GM18507 (cell line): ENCODE data around the gene DAG1.
"Not testable (repeated sequence)": the region's sequence is repeated elsewhere in the genome, so short reads cannot be mapped to it uniquely, and the experiment has no call there.

Source experiments
- DNase-seq: peaks from one replicate; pipeline ENCODE4 v3.0.0; 2011; ENCODE audit warnings: low read depth; ENCODE audit not compliant: insufficient read length; ENCODE audit errors: extremely low spot score
- FAIRE-seq: peaks from 2 replicates; lab custom pipeline; 2011; peaks lifted over from hg19 to GRCh38; lab: Jason Lieb, UNC

Gene DAG1

DNA sequence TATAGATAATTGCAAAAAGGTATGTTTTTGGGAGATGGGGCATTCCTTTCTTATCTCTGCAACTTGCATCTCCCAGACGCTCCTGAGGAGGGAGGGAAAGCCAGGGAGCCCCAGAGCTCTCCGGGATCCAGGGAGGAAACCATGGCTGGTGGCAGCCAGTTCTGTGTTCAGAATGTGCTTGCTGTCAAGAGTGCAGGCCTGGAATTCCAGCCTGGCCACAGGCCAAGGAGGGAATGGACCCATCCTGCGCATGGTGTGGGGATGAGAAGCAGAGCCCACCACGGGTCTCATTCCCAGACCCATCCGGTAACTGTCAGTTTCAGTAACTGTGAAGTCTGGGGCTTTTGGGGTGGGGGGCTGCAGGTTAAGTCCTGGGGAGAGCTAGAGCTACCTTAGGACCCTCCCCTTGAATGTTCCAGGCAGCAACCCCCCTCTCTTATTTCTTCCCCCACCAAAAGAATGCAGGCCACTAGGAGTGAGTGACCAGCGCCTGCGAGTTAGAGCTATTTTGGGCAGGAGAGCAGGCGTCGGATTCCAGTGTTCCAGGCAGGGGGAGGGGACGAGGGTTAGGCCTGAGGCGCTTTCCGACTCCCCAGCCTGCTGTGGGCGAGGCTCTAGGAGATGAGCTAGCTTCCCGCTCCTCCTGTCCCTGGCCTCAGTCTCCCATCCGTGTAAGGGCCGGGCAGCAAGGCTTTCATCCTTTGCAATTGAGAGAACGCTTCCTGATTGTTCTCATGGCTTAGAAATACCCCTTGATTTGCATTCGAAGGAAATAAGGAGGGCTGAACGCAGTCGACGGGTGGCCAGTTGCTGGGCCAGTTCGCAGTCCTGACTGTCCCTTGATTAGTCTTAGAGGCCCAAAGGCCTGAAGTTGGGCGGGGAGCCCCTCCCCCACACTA is 781 bp upstream of the DAG1 start:
- FAIRE-seq: no peak
- DNase-seq: no peak

DNA sequence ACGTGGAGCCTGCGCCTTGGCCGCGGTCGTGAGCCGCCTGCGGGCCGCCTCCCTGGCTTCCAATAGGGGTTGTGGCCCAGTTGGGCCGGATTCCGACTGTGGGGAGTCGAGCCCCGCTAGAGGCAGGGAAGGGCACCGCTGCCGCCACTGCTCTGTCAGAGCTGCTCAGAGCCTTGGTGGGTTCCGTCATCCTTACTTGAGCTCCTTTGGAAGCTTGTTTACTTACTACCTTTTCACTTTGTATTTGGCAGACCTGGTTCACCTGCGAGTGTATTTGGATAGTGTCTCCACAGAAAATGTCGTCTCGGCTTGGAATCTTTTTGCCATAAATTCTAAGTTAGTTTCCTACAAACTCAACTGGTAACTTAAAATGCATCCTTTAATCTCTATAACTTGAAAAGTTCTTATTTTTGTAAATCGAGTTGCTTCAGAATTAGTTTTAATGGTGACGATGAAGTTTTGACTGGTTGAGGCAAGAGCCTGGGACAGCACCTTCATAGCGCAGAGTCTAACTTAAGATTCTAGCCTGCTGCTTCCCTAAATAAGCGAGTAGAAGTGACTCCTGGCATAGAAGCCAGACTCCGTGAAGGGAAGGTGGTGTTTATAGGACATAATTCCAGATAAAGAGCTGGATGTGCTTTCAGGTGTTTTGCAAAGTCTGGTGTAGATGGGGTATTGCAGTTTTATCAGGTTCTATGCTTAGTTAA is 800 bp downstream of the DAG1 start:
- DNase-seq (no peak), FAIRE-seq (peak; percentile 51)

DNA sequence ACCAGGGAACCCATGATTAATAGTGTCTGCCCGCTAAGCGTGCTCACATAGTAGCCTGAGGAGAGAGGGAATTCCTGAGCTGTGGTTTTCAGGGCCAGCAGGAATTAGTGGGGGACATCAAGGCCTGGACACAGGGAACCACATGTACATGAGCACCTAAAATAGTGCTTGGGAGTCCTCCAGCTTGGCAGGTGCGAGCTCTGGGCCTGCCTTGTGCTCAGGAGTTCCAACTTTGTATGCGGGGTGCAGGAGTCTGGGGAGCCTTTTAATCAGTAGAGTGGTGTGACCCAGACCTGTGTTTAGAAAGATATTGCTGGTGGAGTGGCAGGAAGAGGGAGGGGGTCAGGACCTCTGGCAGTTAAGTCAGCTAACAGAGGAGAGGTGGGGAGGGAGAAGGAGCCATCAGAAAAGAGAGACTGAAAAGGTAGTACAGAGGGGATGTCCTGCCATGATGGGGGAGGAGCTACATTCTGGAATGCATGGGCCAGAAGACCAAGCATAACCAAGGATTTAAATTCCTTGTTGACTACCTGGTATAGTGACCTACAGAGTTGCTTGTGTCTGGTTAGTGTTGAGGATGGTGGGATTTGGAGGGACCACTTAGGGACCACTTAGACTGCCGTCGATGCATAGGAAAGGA is 1.9 kb downstream of the DAG1 start:
- DNase-seq (no peak), FAIRE-seq (no peak)

DNA sequence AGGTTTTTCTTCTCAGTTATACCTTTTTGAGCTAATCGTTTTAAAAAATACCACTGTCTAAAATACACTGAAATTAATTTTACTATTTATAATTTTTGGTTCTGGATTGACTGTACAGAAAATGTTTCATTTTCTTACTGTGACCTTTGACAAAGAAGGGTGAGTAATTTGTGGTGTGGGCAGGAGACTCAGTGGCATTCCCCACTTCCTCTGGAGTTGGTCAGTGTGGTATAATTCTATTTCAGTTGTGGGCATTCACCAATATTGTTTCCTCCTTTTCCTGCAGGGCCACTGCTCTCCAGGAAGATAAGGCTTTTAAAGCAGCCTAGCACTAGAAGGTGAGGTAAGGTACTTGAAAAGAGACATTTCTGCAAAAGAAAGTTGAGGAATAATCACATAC is 6.5 kb downstream of the DAG1 start:
- DNase-seq (no peak), FAIRE-seq (peak; percentile 62)

DNA sequence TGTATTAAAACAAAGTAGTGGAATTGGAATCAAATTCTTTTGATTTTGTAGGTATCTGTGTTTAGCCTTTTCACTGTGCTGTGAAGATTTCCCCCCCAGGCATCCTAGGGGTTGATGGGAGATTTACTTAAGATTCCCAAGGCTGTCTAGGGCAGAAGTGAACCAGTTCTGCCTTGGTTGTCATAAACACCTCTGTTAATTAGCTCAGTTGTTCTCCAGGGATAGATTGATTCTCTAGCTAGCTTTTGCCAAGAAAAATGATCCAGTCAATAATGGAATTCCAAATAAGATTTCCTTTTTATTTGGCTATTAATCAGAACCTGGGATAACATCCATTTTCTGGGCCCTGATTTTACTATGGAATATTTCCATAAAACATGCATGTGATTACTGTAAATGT is 12.7 kb downstream of the DAG1 start:
- FAIRE-seq (no peak), DNase-seq (no peak)

DNA sequence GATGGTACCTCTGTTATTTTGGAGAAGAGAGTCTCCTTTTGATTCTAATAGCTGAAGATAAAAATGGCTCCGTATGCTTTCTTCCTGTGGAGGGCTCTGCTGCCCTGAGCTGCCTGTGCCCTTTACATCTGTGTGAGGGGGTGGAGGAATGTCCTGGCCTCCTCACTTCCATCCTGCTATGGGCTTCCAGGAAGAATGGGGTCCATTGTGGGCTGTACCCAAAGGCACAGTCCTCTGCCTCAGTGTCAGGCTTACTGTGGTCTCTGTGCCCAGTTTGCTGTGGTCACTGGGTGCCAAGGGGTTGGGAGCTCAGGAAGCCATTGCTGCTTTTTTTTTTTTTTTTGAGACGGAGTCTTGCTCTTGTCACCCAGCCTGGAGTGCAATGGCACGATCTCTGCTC is 14.4 kb downstream of the DAG1 start:
- FAIRE-seq (no peak), DNase-seq (no peak)

DNA sequence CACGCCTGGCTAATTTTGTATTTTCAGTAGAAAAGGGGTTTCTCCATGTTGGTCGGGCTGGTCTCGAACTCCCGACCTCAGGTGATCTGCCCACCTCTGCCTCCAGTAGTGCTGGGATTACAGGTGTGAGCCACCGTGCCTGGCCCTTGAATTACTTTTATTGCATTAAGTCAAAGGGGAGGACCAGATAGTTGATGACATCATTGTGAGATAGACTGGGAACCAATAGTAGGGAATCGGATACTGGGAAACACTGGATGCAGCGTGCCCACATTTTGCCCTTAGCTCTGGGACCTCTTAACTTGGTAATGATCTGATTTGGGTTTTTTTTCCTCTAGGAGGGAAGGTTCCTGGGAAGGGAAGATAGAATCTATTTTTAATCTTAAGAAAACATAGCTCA is 19.2 kb downstream of the DAG1 start:
- FAIRE-seq (no peak), DNase-seq (no peak)

DNA sequence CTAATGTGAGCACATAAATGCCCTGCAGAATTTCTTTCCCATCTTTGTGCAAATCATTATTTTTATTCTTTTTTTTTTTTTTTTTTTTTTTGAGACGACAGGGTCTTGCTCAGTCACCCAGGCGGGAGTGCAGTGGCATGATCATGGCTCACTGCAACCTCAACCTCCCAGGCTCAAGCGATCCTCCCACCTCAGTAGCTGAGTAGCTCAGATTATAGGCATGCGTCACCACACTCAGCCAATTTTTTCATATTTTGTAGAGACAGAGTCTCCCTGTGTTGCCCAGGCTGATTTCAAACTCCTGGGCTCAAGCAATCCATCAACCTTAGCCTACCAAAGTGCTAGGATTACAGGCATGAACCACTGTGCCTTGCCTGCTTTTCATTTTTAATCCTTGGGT is 22.9 kb downstream of the DAG1 start:
- no peak for FAIRE-seq
- DNase-seq: no peak

DNA sequence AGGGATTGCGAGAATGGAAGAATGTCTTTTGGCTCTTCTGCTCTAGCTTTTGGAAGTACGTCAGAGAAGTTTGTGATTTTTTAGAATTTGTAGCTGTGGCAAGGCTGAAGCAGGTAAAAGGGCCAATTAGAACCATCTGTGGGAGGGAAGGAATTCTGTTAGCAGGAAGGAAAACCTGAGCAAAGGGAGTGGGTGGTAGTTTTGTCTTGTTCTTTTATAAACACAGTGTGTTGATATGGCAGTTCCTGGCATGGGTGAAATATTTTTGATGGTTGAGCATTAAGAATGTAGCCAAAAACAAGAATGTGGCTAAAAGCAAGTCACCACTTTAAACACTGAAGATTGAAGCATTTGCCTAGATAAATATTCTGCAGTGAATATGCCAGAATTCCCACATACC is 23.8 kb downstream of the DAG1 start:
- FAIRE-seq (no peak), DNase-seq (no peak)

DNA sequence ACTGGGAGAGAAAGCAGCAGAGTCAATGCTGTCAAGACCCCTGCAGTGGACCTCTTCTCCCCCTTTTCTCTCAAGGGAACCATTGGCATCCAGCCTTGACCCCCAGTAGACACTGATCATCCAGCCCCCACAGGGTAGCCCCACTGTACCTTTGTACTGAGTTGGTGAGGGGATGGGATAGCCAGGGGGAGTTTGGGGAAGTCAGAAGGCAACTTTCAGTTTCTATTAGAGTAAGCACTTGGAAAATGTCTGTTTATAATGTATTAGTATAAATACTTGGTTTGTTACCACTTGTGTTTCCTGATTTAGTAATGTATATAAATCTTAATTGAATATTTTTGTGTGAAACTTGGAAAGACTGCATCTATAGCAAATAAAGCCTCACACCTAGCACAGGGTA is 25.0 kb downstream of the DAG1 start:
- DNase-seq (no peak), FAIRE-seq (no peak)

DNA sequence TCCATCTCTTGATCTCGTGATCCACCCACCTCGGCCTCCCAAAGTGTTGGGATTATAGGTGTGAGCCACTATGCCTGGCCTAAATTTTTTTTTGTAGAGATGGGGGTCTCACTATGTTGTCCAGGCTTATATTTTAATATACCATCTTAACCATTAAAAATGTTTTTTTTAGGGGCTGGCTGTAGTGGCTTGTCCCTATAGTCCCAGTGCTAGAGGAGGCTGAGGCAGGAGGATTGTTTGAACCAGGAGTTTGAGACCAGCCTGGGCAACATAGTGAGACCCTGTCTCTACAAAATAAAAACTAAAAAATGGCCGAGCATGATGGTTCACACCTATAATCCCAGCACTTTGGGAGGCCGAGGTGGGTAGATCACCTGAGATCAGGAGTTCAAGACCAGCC is 26.8 kb downstream of the DAG1 start:
- FAIRE-seq: not testable (repeated sequence)

DNA sequence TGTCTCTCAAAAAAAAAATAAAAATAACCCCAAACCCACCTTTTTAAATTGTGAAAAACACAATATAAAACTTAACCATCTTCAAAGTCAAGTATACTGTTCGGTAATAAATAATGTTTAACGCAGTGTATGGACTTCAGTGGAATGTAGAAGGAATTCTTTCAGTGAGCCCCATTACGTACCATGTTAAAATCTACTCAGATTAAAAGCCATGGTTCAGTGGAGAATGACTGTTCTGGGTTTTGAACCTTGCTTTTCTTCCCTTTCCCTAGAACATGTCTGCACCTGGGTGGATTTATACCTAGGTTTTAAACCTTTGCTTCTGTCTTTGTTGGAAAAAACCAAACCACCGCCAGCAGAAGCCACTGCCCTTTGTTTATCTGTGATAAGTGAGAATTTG is 27.5 kb downstream of the DAG1 start:
- FAIRE-seq (no peak), DNase-seq (no peak)

More for the DNA sequence above, 26.8 kb downstream of the DAG1 start:
- DNase-seq: not testable (repeated sequence)

DNA sequence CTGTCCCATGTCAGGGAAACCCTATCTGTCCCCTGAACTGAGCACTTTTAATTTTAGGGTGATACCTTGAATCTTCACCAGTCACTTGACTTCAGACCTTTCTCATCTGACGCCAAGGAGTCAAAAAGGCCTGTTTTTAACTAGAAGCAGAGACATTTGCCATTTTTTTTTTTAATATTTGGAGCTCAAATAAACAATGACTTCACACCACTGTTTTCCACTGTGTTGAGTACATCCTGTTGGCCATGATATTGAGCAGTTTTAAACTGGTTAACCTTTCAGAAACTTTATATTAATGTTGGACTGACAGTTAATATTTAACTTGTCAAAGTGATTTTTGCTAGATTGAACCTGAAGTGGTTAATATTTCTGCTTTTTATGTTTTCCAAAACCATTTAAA is 28.2 kb downstream of the DAG1 start:
- DNase-seq (no peak), FAIRE-seq (no peak)

DNA sequence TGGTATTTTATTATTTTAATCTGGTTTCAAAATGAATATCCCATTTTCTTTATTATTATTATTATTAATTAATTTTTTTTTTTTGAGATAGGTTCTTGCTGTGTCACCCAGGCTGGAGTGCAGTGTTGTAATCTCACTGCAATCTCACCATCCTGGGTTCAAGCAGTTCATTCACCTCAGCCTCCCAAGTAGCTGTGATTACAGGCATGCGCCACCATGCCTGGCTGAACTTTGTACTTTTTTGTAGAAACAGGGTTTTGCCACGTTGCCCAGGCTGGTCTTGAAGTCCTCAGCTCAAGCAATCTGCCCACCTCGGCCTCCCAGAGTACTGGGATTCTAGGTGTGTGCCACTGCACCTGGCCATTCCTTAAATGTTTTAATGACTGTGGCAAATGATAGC is 28.6 kb downstream of the DAG1 start:
- no peak for FAIRE-seq

DNA sequence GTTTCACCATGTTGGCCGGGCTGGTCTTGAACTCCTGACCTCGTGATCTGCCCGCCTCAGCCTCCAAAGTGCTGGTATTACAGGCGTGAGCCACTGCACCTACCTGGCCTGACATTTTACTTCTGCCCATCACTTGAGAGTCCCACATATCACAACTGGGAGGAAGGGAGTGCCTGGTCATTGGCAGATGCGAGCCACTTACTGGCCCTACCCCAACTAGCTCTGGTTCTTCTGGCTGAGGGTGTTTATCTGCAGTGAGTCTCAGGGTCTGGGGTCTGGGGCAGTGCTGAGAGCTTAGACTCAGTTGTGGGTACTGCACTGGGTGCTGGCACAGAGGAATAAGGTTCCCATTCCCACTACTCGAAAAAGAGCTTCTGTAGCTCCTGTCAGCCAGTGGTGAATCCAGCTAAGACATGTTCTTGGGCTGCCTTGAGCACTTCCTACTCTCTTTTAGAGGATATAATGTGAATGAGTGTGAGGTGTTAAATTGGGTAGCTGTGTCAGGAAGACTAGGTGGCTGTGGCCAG is 30.2 kb downstream of the DAG1 start:
- no peak for FAIRE-seq

More for the DNA sequence above, 28.6 kb downstream of the DAG1 start:
- no peak for DNase-seq

DNA sequence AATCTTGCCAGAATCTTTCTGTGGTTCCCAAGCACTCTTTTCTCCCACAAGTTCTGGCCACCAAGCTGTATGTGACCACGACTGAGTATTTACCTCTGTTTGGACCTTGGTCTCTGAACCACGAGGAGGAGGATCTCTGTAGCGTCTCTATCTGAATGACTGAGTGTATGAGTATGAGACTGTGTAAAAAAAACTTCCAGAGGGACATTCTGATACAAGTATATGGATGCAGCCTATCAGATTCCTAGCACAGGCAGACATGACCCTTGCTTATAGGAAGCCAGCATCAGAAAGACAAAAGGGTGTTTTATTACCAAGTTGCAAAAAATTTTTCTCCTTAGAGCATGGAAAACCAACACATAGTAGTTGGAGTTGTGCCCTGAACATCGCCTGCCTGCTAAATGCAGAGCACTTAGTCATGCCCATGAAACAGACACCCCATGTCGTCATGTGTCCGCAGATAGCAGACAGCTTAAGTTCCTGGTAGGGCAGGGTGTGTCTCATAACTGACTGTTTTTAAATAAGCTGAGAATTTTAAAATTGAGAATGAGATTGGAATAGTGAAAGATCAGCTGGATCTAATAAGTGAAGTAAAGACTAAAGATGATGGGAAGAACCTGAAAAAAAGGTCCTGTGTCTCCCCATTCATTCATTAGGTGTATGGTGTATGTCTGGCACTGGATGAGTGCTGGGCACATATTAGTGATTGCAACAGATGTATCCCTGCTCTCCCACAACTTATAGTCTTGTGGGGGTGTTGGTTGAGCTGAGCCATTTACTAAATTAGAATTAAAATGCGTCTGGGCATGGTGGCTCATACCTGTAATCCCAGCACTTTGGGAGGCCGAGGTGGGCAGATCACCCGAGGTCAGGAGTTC is 30.9 kb downstream of the DAG1 start:
- DNase-seq (no peak), FAIRE-seq (no peak)

More for the DNA sequence above, 30.2 kb downstream of the DAG1 start:
- DNase-seq: no peak

DNA sequence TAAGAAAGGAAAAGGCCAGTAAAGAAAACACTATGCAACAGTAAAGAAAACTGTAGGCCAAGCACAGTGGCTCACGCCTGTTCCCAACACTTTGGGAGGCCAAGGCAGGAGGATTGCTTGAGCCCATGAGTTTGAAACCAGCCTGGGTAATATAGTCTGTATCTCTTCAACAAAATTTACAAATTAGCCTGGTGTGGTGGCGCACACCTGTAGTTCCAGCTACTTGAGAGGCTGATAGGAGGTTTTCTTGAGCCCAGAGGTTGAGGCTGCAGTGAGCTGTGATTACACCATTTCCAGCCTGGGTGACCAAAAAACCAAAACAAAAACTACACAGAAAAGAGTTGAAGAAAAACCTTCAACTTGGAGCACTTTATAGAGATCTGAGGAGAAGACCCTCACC is 31.8 kb downstream of the DAG1 start:
- FAIRE-seq (no peak), DNase-seq (no peak)

DNA sequence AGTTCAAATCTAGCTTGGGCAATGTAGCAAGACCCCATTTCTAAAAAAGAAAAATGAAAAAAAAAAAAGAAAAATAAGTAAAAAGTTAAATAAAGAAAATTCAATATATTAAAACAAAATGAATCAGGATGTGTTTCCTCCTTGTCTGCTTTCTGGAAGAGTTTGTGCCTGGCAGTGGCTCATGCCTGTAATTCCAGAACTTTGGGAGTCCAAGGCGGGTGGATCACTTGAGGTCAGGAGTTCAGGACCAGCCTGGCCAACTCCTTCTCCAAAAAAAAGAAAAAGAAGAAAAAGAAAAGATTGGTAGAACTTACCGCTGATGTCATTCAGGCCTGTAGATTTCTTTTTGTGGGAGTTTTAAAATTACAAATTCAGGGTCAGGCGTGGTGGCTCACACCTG is 36.8 kb downstream of the DAG1 start:
- DNase-seq (no peak), FAIRE-seq (no peak)

DNA sequence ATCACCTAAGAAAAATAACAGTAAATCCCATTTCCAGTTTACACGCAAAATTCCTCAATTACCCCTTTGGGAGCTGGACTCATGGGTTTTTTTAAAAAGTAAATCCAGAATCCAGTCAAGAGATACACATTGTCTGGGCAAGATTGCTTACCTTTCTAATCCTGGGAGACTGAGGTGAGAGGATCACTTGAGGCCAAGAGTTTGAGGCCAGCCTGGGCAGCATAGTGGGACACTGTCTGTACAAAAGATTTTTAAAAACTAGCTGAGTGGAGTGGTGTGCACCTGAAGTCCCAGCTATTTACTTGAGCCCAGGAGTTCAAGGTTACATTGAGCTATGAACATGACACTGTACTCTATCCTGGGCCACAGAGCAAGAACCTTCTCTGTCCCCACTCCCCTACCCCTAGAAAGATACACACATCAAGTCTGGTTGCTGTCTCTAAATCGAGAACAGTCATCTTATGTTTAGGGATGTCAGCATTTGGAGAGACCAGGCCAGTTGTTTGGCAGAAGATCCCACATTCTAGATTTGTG is 39.0 kb downstream of the DAG1 start:
- FAIRE-seq (no peak), DNase-seq (no peak)
